Measurements from ENCODE around the gene HPCAL4.
A peak's percentile ranks its signal among the peaks of the same experiment; 100 is the strongest.

HPCAL4 gene

DNA sequence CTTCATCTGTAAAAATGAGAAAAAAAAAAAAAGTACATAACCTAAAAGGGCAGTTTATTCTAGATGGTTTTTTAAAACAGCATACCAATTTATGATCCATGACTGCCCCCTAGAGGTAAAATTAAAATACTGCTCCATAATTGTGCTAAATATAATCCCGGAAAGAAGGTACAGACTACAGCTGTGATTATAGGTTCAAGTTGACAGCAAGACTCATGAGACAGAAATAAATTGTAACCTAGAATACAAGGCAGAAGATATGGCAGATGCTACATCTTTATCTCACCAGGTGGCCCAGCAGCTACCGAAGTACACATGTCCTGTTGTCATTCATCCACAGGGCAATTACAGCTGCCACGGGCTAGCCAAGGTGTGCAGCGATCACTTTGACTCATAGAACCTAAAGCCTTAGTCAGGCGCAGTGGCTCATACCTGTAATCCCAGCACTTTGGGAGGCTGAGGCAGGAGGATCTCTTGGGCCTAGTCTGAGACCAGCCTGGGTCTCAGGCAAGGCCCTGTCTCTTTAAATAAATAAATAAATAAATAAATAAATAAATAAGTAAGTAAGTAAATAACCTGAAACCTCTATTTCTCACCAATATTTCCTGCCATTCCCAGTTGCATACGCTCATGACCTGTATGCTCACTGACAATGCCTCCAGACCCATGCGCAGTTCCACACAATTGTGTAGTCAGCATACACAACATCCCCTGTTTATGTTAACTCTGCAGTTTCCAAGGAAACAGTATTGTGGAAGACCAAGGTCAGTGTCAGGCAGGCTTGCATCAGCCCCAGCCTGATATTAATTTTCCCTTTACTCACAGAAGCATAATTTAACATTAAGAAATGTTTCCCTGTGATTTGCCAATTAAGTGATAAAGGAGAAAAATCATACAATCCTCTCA lies 29.1 kb upstream of the HPCAL4 start:
- Histone ChIP-seq H3K27ac (no peak overlapping the region), H3K4me3 (no peak overlapping the region)
- TF ChIP-seq, protein P1, sequence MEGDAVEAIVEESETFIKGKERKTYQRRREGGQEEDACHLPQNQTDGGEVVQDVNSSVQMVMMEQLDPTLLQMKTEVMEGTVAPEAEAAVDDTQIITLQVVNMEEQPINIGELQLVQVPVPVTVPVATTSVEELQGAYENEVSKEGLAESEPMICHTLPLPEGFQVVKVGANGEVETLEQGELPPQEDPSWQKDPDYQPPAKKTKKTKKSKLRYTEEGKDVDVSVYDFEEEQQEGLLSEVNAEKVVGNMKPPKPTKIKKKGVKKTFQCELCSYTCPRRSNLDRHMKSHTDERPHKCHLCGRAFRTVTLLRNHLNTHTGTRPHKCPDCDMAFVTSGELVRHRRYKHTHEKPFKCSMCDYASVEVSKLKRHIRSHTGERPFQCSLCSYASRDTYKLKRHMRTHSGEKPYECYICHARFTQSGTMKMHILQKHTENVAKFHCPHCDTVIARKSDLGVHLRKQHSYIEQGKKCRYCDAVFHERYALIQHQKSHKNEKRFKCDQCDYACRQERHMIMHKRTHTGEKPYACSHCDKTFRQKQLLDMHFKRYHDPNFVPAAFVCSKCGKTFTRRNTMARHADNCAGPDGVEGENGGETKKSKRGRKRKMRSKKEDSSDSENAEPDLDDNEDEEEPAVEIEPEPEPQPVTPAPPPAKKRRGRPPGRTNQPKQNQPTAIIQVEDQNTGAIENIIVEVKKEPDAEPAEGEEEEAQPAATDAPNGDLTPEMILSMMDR (IDR thresholded peaks at IDR 0.05): peak; percentile 40
- DNase-seq (ENCODE audit: low spot score): no peak

DNA sequence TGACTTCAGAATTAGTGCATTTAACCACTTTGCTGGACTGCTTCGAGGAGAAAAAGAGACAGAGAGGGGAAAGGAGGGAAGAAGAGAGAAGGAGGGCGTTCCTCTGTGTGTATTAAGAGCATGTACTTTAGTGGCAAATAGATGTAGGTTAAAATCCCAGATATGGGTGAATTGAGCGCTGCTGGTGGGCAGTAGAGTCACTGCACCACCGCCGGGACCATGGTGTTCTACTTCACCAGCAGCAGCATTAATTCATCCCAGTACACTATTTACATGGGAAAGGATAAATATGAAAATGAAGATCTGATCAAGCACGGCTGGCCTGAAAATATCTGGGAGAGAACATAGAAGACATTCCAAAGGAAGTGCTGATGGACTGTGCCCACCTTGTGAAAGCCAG lies 26.6 kb upstream of the HPCAL4 start:
- TF ChIP-seq, protein P1 (IDR thresholded peaks at IDR 0.05): no peak
- no peak overlapping the region for H3K27ac ChIP-seq
- H3K4me3 ChIP-seq: no peak overlapping the region
- no peak for DNase-seq (ENCODE audit: low spot score)

DNA sequence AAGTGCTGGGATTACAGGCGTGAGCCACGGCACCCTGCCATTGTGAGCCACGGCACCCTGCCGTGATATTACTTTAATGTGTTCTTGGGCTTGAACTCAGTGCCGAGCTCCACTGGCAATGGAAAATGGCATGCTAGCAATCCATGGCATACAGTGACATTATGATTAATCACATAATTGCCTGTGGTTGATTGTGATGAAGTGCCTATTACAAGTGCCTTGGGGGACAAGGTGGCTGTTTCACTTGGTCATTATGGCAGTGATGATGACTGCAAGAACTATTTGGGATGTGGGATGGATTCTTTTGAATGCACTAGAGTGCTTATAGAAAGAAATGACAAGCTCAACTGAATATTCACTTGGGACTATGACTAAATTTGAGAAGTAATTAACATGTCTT lies 22.3 kb upstream of the HPCAL4 start:
- H3K27ac ChIP-seq: no peak overlapping the region
- TF ChIP-seq, protein P1 (IDR thresholded peaks at IDR 0.05): no peak
- no peak for DNase-seq (ENCODE audit: low spot score)
- no peak overlapping the region for H3K4me3 ChIP-seq

DNA sequence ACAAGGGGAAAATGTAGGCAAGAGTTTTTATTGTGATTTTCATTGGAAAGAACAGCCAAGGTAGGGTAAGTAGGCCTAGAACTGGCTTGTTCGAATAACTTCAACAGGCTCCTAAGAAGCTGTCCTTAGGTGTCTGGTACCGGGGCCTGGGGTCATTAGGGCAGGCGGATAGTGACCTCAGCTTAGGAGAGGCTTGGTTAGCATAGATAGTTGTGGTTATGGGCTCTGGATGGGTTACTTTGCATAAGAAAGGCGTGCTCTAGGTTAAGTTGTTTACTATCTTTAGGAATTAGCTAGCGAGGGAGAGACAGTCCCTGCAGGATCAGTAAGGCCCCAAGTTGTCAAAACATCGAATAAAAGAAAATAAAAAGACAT lies 20.7 kb upstream of the HPCAL4 start:
- Histone ChIP-seq H3K4me3 (no peak overlapping the region), H3K27ac (no peak overlapping the region)
- DNase-seq (ENCODE audit: low spot score): no peak
- TF ChIP-seq, protein P1 (IDR thresholded peaks at IDR 0.05): no peak

DNA sequence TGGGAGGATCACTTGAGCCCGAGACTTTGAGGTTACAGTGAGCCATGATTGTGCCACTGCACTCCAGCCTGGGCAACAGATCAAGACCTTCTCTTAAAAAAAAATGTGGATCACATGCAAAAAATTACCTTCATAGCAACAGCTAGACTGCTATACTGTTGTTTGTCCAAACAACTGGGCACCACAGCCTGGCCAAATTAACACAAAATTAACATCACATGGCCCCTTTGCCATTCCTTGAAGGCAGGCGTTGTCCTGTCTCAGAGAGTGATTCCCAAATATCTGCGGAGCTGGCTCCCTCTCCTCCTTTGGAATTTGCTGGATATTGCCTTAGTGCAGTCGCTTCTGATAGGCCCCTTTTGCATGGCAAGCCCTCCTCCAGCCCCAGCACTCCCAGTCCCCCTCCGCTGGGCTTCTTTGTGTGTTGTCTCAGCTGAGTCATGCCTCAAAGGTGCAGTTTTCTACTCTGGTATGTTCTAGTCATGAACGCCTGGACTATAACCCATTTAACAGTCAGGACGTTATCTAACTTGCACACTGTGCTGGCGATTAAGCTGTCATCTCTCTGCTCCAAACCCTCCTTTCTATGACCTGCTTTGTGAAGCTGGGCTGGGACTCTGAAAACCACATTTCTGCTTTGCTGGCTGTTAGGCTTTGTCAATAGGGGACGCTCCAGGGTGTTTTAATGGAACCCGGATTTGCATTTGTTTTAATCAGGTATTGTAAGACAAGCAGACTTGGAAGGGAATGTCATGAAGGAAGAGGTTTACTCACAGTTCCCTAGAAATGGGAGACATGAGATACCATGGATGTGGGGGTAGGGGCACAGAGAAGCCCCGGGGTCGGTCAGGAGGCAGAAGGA lies 20.1 kb upstream of the HPCAL4 start:
- no peak for DNase-seq (ENCODE audit: low spot score)
- H3K4me3 ChIP-seq: no peak overlapping the region
- TF ChIP-seq, protein P1 (IDR thresholded peaks at IDR 0.05): no peak
- H3K27ac ChIP-seq: no peak overlapping the region

DNA sequence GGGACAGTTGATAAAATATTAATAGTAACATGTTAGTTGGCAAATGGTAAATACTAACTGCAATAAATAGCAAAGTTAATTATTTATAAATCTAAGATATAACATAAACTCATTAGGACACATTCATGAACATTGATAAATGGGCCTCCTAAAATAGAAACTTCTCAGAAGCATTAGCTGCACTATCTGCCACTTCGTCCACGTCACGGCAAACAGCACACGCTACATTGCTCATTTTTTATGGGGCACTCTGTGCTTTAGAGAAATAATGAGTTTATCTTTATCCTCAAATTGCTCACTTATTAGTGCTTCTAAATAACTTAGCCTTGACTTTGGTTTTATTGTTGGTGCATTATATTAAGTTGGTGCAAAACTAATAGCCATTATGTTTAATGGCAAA lies 16.3 kb upstream of the HPCAL4 start:
- Histone ChIP-seq H3K27ac (no peak overlapping the region), H3K4me3 (no peak overlapping the region)
- no peak for DNase-seq (ENCODE audit: low spot score)
- TF ChIP-seq, protein P1 (IDR thresholded peaks at IDR 0.05): no peak

All from coronary artery (tissue), 2 donors.